ENCODE measurements around the gene FAM177A1. TPM values are rescaled to one million over a fixed set of nuclear protein-coding genes. Genes with fewer than 3 reads are reported as not detected.

Gene FAM177A1
- total and polyA plus RNA-seq, 2 of the 13 experiments (the other 11 are each of a cell fraction or from before 2014, with no cell fraction given), result 72.9 to 119 TPM

DNA sequence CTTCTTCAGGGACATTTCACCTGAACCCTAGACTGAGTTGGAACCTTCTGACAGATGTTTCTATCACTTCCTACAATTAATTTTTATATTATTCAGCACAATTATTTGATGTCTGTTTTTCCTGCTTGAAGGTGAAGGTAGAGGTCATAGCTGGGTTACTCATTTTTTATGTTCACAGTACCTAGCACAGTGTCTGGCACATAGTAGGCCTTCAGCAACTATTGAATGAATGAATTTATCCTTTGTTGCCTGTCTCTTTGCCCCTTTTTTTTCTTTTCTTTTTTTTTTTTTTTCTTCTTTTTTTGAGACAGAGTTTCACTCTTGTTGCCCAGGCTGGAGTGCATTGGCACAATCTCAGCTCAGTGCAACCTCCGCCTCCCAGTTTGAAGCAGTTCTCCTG lies 29.5 kb upstream of the FAM177A1 start:
- peaks cover 29 to 90% of the 10 kb centered on the region in 2 experiments for H3K36me3 ChIP-seq (replicated peaks in 1 of 2; ENCODE audit: control insufficient read depth in 1 of 2, insufficient read depth in 2 of 2, low read length in 2 of 2)

DNA sequence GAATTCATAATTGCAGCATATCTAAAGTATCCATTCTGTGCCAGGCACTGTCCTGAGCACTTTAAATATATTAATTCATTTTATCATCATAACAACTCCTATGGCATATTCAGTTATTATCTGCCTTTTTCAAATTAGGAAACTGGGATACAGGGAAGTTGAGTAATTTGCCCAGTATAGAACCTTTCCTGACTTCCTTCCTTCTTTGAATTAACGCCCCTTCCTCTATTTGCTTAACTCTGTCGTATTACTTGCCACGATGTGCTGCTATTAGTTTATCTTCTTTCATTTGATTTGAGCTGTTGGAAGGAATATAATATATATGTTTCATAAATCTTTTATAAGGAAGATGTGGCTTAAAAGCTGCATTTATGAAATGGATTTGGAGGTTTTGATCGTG lies 25.4 kb upstream of the FAM177A1 start:
- DNase-seq (ENCODE audit: low spot score) (no peak), ATAC-seq (no peak), FAIRE-seq (no peak)
- H3K9ac ChIP-seq (ENCODE audit: insufficient read depth, low read depth, low read length), result no peak overlapping the region
- H3K9me3 ChIP-seq (ENCODE audit: low read length), result no peaks in the 10 kb centered on the region
- WGBS (ENCODE audit: low lambda C conversion rate), result 96% methylated on average over 4 of the region's 4 CpGs
- no peaks in the 10 kb centered on the region for H4K20me1 ChIP-seq (ENCODE audit: insufficient read depth, low read length)
- in situ Hi-C loops (cut with HindIII; ENCODE audit: extremely low pct_ligation_motif_present, low pct_unique_long_range_greater_than_20kb), result no loop called here
- no TSS peak for BruUV-seq (replicated peaks)
- no peaks in the 10 kb centered on the region for H3K79me2 ChIP-seq (ENCODE audit: insufficient read depth, low read length)
- no peak overlapping the region for H3K27ac ChIP-seq (ENCODE audit: extremely low read length, insufficient read depth, low read length)
- H3K4me2 ChIP-seq (ENCODE audit: low read depth, low read length), result no peak overlapping the region
- POLR2A ChIA-PET, result interaction anchor here (1.2 kb wide), 1 partner anchor 26 kb away, joined by 3 read pairs; the partner anchor contains the start of gene FAM177A1
- H3K27me3 ChIP-seq (ENCODE audit: control insufficient read depth in 1 of 2, insufficient read depth in 2 of 2, low read length in 2 of 2), result no peaks in the 10 kb centered on the region
- no peak overlapping the region for H2AFZ ChIP-seq (ENCODE audit: low read length)
- no peak overlapping the region for H3K4me3 ChIP-seq (replicated peaks in 1 of 3; ENCODE audit: insufficient read depth in 1 of 3, low read depth in 2 of 3, low read length in 3 of 3)
- H3K4me1 ChIP-seq (ENCODE audit: insufficient read depth, low read length), result no peaks in the 10 kb centered on the region
- CTCF ChIA-PET (ENCODE audit: low intra/inter-chr PET ratio, low total read pairs), result no interaction called here
- H3K36me3 ChIP-seq (replicated peaks in 1 of 2; ENCODE audit: control insufficient read depth in 1 of 2, insufficient read depth in 2 of 2, low read length in 2 of 2), result peaks cover 28 to 85% of the 10 kb centered on the region in 2 experiments
- intact Hi-C loops (cut with micrococcal nuclease; ENCODE audit: unreplicated experiment), result loop anchor here (1.0 kb wide), 1 partner anchor 393 kb away; no protein-coding TSS in a partner anchor
- TF ChIP-seq ZNF33A (CRISPR knock-in tag; IDR thresholded peaks at IDR 0.05; ENCODE audit: borderline replicate concordance) (no peak), TBX3 (IDR thresholded peaks at IDR 0.05; ENCODE audit: borderline replicate concordance) (no peak), SNRNP70 (IDR thresholded peaks at IDR 0.05; ENCODE audit: low read depth, low read length) (no peak), ZNF251 (CRISPR knock-in tag; IDR thresholded peaks at IDR 0.05) (no peak), ZNF598 (CRISPR knock-in tag; IDR thresholded peaks at IDR 0.05; ENCODE audit: borderline replicate concordance) (no peak), SMYD3 (CRISPR knock-in tag; IDR thresholded peaks at IDR 0.05) (no peak), SP4 (CRISPR knock-in tag; IDR thresholded peaks at IDR 0.05) (no peak)
- TF ChIP-seq, protein P1, sequence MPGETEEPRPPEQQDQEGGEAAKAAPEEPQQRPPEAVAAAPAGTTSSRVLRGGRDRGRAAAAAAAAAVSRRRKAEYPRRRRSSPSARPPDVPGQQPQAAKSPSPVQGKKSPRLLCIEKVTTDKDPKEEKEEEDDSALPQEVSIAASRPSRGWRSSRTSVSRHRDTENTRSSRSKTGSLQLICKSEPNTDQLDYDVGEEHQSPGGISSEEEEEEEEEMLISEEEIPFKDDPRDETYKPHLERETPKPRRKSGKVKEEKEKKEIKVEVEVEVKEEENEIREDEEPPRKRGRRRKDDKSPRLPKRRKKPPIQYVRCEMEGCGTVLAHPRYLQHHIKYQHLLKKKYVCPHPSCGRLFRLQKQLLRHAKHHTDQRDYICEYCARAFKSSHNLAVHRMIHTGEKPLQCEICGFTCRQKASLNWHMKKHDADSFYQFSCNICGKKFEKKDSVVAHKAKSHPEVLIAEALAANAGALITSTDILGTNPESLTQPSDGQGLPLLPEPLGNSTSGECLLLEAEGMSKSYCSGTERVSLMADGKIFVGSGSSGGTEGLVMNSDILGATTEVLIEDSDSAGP (CRISPR knock-in tag; IDR thresholded peaks at IDR 0.05; ENCODE audit: borderline replicate concordance), result no peak
- TF ChIP-seq, protein P2, sequence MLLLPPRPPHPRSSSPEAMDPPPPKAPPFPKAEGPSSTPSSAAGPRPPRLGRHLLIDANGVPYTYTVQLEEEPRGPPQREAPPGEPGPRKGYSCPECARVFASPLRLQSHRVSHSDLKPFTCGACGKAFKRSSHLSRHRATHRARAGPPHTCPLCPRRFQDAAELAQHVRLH (CRISPR knock-in tag; IDR thresholded peaks at IDR 0.05; ENCODE audit: borderline replicate concordance, low read depth), result no peak

More for the DNA sequence above, 29.5 kb upstream of the FAM177A1 start:
- TF ChIP-seq KAT2B (IDR thresholded peaks at IDR 0.05; ENCODE audit: borderline replicate concordance, low read depth, low read length) (0 out of 2 replicates have a peak, but pooled peaks have one; percentile 3), ZKSCAN1 (IDR thresholded peaks at IDR 0.05; ENCODE audit: low read length) (peak; percentile 83)
- TF ChIP-seq, protein P3, sequence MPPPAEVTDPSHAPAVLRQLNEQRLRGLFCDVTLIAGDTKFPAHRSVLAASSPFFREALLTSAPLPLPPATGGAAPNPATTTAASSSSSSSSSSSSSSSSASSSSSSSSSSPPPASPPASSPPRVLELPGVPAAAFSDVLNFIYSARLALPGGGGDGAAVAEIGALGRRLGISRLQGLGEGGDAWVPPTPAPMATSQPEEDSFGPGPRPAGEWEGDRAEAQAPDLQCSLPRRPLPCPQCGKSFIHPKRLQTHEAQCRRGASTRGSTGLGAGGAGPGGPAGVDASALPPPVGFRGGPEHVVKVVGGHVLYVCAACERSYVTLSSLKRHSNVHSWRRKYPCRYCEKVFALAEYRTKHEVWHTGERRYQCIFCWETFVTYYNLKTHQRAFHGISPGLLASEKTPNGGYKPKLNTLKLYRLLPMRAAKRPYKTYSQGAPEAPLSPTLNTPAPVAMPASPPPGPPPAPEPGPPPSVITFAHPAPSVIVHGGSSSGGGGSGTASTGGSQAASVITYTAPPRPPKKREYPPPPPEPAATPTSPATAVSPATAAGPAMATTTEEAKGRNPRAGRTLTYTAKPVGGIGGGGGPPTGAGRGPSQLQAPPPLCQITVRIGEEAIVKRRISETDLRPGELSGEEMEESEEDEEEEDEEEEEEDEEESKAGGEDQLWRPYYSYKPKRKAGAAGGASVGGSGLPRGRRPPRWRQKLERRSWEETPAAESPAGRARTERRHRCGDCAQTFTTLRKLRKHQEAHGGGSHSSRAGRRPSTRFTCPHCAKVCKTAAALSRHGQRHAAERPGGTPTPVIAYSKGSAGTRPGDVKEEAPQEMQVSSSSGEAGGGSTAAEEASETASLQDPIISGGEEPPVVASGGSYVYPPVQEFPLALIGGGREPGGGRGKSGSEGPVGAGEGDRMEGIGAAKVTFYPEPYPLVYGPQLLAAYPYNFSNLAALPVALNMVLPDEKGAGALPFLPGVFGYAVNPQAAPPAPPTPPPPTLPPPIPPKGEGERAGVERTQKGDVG (CRISPR knock-in tag; IDR thresholded peaks at IDR 0.05; ENCODE audit: borderline replicate concordance), result no peak
- POLR2A ChIA-PET, result interaction anchor here (1.4 to 1.7 kb wide), 3 partner anchors 9 to 34 kb away, joined by 4 to 5 read pairs (median 5); partner anchors contain the start of genes FAM177A1 and SRP54
- Histone ChIP-seq H4K20me1 (ENCODE audit: insufficient read depth, low read length) (no peaks in the 10 kb centered on the region), H3K79me2 (ENCODE audit: insufficient read depth, low read length) (no peaks in the 10 kb centered on the region), H3K27ac (ENCODE audit: extremely low read length, insufficient read depth, low read length) (no peak overlapping the region), H3K4me1 (ENCODE audit: insufficient read depth, low read length) (no peaks in the 10 kb centered on the region), H3K4me3 (replicated peaks in 1 of 3; ENCODE audit: insufficient read depth in 1 of 3, low read depth in 2 of 3, low read length in 3 of 3) (no peak overlapping the region), H3K9ac (ENCODE audit: insufficient read depth, low read depth, low read length) (no peak overlapping the region), H2AFZ (ENCODE audit: low read length) (no peak overlapping the region), H3K9me3 (ENCODE audit: low read length) (no peaks in the 10 kb centered on the region), H3K4me2 (ENCODE audit: low read depth, low read length) (no peak overlapping the region), H3K27me3 (ENCODE audit: control insufficient read depth in 1 of 2, insufficient read depth in 2 of 2, low read length in 2 of 2) (no peaks in the 10 kb centered on the region)
- no peak for FAIRE-seq
- in situ Hi-C loops (cut with HindIII; ENCODE audit: extremely low pct_ligation_motif_present, low pct_unique_long_range_greater_than_20kb) (no loop called here), intact Hi-C loops (cut with micrococcal nuclease; ENCODE audit: unreplicated experiment) (no loop called here)
- CTCF ChIA-PET (ENCODE audit: low intra/inter-chr PET ratio, low total read pairs), result no interaction called here
- WGBS (ENCODE audit: low lambda C conversion rate), result 96% methylated on average over 1 of the region's 1 CpG
- no peak for ATAC-seq
- BruUV-seq (replicated peaks), result no TSS peak
- DNase-seq (ENCODE audit: low spot score), result no peak
